Natural killer cell (primary cell): ENCODE results near the gene CCL19. TPM values are rescaled to one million over a fixed set of nuclear protein-coding genes. Genes with fewer than 3 reads are reported as not detected.
"Not testable (repeated sequence)": the region's sequence is repeated elsewhere in the genome, so short reads cannot be mapped to it uniquely, and the experiment has no call there.

ENCODE experiments used
- ATAC-seq, 3 donors: fragments of 150-1000 bp in 2 of 3; fragments of 200-7000 bp in 1 of 3; cut with Tn5 transposase; 1 replicate in 1 of 3; 2 replicates in 2 of 3; pipeline ENCODE4 v1.10.0; 2021; ENCODE audit warnings: mild to moderate bottlenecking in 2 of 3, moderate library complexity in 2 of 3
- DNase-seq, 2 donors: peaks; one replicate each; pipeline versions ENCODE4 v3.0.0 to v3.0.0-alpha.2; 2013 to 2021; ENCODE audit warnings: mixed read lengths in 1 of 2
- H3K27ac ChIP-seq: one replicate; pipeline ENCODE4 v1.5.1; 2013; ENCODE audit warnings: mild to moderate bottlenecking, low read length
- H3K27me3 ChIP-seq: one replicate; pipeline ENCODE4 v1.6.1; 2013; ENCODE audit warnings: low read length; ENCODE audit not compliant: control insufficient read depth, insufficient read depth
- H3K36me3 ChIP-seq: one replicate; pipeline ENCODE4 v1.6.1; 2013; ENCODE audit warnings: low read length; ENCODE audit not compliant: control insufficient read depth, insufficient read depth
- H3K4me1 ChIP-seq: one replicate; pipeline ENCODE4 v1.6.1; 2013; ENCODE audit warnings: low read length; ENCODE audit not compliant: control insufficient read depth, insufficient read depth
- H3K4me3 ChIP-seq: one replicate; pipeline ENCODE4 v1.5.1; 2013; ENCODE audit warnings: low read length
- H3K9me3 ChIP-seq: one replicate; pipeline ENCODE4 v1.6.1; 2013; ENCODE audit warnings: low read length; ENCODE audit not compliant: control insufficient read depth, insufficient read depth
- H3K27ac Mint-ChIP-seq, 2 donors: one replicate each; pipeline ENCODE4 v1.8.0; 2022; ENCODE audit warnings: mild to moderate bottlenecking in 2 of 2, mixed read lengths in 2 of 2, moderate library complexity in 1 of 2
- H3K27me3 Mint-ChIP-seq, 2 donors: one replicate each; pipeline ENCODE4 v1.8.0; 2022; ENCODE audit warnings: low read depth in 2 of 2, mixed read lengths in 2 of 2
- H3K36me3 Mint-ChIP-seq: one replicate; pipeline ENCODE4 v1.8.0; 2022; ENCODE audit warnings: mixed read lengths
- H3K4me1 Mint-ChIP-seq, 2 donors: one replicate each; pipeline ENCODE4 v1.8.0; 2022; ENCODE audit warnings: mixed read lengths in 2 of 2
- H3K4me3 Mint-ChIP-seq: one replicate; pipeline ENCODE4 v1.8.0; 2022; ENCODE audit warnings: mild to moderate bottlenecking, moderate library complexity, mixed read lengths
- H3K9me3 Mint-ChIP-seq, 2 donors: one replicate each; pipeline ENCODE4 v1.8.0; 2022; ENCODE audit warnings: mixed read lengths in 2 of 2
- WGBS: methylation state at CpG from one replicate; pipeline ENCODE4 v1.1.7; 2013; ENCODE audit warnings: missing lambda C conversion rate; ENCODE audit not compliant: insufficient coverage; 5-methylcytosine and 5-hydroxymethylcytosine counted together
- intact Hi-C: fragments of 100-400 bp; cut with micrococcal nuclease; formaldehyde crosslinking; loops from one replicate; pipeline ENCODE4 v1.14.2; 2022
- total RNA-seq, 4 donors: library from RNA; stranded (reverse); fragments of 120-200 nt in 1 of 4; gene quantifications; one replicate each; pipeline versions ENCODE4 v1.2.3 to v1.2.4, GENCODE V29; 2013 to 2022
- TF ChIP-seq, protein P1 (sequence below): fragments of 200-600 bp; IDR thresholded peaks from one replicate; pipeline ENCODE4 v1.8.0; 2022; ENCODE audit warnings: antibody characterized with exemption

The CCL19 gene
- total RNA-seq, 3 donors from 2014 or later (not counting 1 experiment from before 2014, with no cell fraction given), result not detected

DNA sequence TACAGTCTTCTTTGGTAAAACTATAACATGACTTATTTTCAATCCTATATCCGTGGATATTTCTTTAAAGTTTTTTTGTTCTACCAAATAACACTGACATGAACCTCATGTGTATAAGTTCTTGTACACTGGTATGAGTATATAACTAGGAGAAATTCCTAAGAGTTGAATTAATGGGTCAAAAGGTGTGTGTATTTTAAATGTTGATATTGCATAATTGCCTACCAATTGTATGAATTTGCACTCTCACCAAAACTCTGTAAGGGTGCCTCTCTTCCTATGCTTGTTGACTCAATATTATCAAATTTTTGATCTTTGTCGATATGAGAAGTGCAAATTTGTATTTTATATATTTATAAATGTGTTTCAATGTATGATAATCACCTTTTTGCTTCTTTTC, 41.8 kb upstream of the CCL19 start:
- no peak overlapping the region for H3K4me3 Mint-ChIP-seq
- peaks cover 13 to 25% of the 10 kb centered on the region in 2 donors for H3K27me3 Mint-ChIP-seq
- ATAC-seq (no peak), DNase-seq (no peak)
- H3K36me3 ChIP-seq, result no peaks in the 10 kb centered on the region
- H3K9me3 Mint-ChIP-seq, result no peaks in the 10 kb centered on the region
- no peaks in the 10 kb centered on the region for H3K4me1 Mint-ChIP-seq
- intact Hi-C loops, result no loop called here
- H3K36me3 Mint-ChIP-seq, result no peaks in the 10 kb centered on the region
- H3K27me3 ChIP-seq, result no peaks in the 10 kb centered on the region
- no peak overlapping the region for H3K4me3 ChIP-seq
- TF ChIP-seq, protein P1, sequence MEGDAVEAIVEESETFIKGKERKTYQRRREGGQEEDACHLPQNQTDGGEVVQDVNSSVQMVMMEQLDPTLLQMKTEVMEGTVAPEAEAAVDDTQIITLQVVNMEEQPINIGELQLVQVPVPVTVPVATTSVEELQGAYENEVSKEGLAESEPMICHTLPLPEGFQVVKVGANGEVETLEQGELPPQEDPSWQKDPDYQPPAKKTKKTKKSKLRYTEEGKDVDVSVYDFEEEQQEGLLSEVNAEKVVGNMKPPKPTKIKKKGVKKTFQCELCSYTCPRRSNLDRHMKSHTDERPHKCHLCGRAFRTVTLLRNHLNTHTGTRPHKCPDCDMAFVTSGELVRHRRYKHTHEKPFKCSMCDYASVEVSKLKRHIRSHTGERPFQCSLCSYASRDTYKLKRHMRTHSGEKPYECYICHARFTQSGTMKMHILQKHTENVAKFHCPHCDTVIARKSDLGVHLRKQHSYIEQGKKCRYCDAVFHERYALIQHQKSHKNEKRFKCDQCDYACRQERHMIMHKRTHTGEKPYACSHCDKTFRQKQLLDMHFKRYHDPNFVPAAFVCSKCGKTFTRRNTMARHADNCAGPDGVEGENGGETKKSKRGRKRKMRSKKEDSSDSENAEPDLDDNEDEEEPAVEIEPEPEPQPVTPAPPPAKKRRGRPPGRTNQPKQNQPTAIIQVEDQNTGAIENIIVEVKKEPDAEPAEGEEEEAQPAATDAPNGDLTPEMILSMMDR, result no peak
- no CpG with 5 or more reads among the region's 2 CpGs for WGBS
- H3K27ac Mint-ChIP-seq, result no peak overlapping the region
- no peaks in the 10 kb centered on the region for H3K4me1 ChIP-seq
- H3K9me3 ChIP-seq, result no peaks in the 10 kb centered on the region
- no peak overlapping the region for H3K27ac ChIP-seq

DNA sequence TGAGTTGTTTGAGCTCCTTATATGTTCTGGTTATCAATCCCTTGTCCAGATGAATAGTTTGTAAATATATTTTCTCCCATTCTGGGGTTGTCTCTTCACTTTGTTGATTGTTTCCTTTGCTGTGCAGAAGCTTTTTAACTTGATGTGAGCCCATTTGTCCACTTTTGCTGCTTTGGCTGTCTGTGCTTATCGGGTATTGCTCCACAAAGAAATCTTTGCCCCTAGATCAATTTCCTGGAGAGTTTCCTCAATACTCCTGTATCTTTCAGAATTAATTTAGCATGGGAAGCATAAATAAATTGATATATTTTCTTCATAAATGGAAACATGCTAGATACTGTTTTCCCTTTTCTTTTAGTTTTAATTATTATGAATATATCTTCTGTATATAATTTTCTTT, 41.4 kb upstream of the CCL19 start:
- intact Hi-C loops, result no loop called here
- ATAC-seq, result no peak

DNA sequence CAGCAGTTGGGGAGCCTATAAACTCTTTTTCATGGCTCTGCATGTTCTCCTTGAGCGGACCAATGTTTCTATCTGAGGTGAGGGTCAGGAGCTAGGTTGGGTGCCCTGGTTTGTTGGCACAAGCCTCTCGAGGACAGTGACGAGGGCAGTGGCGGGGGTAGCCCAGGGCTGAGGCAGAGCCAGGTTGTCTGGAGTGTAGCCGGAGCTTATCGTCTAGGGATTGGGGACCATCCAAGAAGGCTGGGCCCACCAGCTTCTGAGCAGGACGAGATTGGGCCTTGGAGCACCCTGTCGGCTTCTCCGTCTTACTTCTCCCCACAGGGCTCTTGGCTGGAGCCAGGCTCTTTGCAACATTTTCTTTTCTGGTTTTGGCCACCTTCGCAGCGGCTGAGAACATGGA, 32.1 kb upstream of the CCL19 start:
- no peaks in the 10 kb centered on the region for H3K9me3 ChIP-seq
- no peak overlapping the region for H3K27ac ChIP-seq
- Mint-ChIP-seq H3K9me3 (no peaks in the 10 kb centered on the region), H3K27ac (no peak overlapping the region), H3K4me1 (no peaks in the 10 kb centered on the region), H3K27me3 (peaks cover 9 to 17% of the 10 kb centered on the region in 2 donors), H3K36me3 (no peaks in the 10 kb centered on the region), H3K4me3 (no peak overlapping the region)
- 91% methylated on average over 11 of the region's 11 CpGs for WGBS
- H3K4me3 ChIP-seq, result no peak overlapping the region
- ATAC-seq, result no peak
- H3K4me1 ChIP-seq, result no peaks in the 10 kb centered on the region
- TF ChIP-seq, protein P1, result no peak
- no peaks in the 10 kb centered on the region for H3K27me3 ChIP-seq
- no peak for DNase-seq
- intact Hi-C loops, result no loop called here
- no peaks in the 10 kb centered on the region for H3K36me3 ChIP-seq

More for the DNA sequence above, 41.4 kb upstream of the CCL19 start:
- no peak overlapping the region for H3K4me3 ChIP-seq
- no peaks in the 10 kb centered on the region for H3K4me1 Mint-ChIP-seq
- no peaks in the 10 kb centered on the region for H3K36me3 ChIP-seq
- H3K4me3 Mint-ChIP-seq, result no peak overlapping the region
- no peaks in the 10 kb centered on the region for H3K36me3 Mint-ChIP-seq
- H3K27ac Mint-ChIP-seq, result no peak overlapping the region
- H3K9me3 Mint-ChIP-seq, result no peaks in the 10 kb centered on the region
- no peak overlapping the region for H3K27ac ChIP-seq
- no peaks in the 10 kb centered on the region for H3K27me3 ChIP-seq
- no peak for DNase-seq
- TF ChIP-seq, protein P1, result no peak
- 100% methylated on average over 1 of the region's 1 CpG for WGBS
- H3K27me3 Mint-ChIP-seq, result peaks cover 10 to 21% of the 10 kb centered on the region in 2 donors
- H3K9me3 ChIP-seq, result no peaks in the 10 kb centered on the region
- no peaks in the 10 kb centered on the region for H3K4me1 ChIP-seq

DNA sequence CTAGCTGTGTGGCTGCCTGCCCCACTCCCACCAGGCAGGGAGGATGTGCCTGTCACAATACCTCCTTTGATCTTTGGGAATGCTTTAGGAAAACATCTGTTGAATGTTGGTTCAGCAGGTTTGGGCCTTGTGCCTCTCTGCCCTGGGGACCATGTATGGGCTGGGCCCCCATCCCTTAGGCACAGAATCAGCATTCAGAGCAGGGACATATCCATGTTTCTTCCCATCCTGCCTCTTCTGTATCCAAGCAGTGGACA, 28.6 kb upstream of the CCL19 start:
- H3K36me3 Mint-ChIP-seq, H3K27ac ChIP-seq, H3K36me3 ChIP-seq, H3K9me3 ChIP-seq, intact Hi-C loops, H3K4me1 Mint-ChIP-seq, H3K4me3 Mint-ChIP-seq, H3K4me1 ChIP-seq, DNase-seq, H3K9me3 Mint-ChIP-seq, H3K4me3 ChIP-seq, H3K27ac Mint-ChIP-seq, H3K27me3 ChIP-seq, ATAC-seq: not testable (repeated sequence)
- H3K27me3 Mint-ChIP-seq, result peaks cover 12 to 17% of the 10 kb centered on the region in 2 donors
